ENCODE data around the gene MRC1.

MRC1 gene

GRCh38 chr10:17790651-17791050 is 18.5 kb upstream of the MRC1 start:
- no peak for DNase-seq (ENCODE audit: low read depth)
- no peak for TF ChIP-seq MAX (IDR thresholded peaks at IDR 0.05; ENCODE audit: low read depth, low read length)
- TF ChIP-seq MYC (IDR thresholded peaks at IDR 0.05; ENCODE audit: low read depth, low read length): no peak
- no peak for TF ChIP-seq POLR2A (IDR thresholded peaks at IDR 0.05; ENCODE audit: extremely low read depth, insufficient read length)
- no peak for TF ChIP-seq CTCF (IDR thresholded peaks at IDR 0.05; ENCODE audit: low read depth, low read length)

GRCh38 chr10:17792991-17793390 is 16.2 kb upstream of the MRC1 start:
- TF ChIP-seq POLR2A (IDR thresholded peaks at IDR 0.05; ENCODE audit: extremely low read depth, insufficient read length): no peak
- no peak for TF ChIP-seq MAX (IDR thresholded peaks at IDR 0.05; ENCODE audit: low read depth, low read length)
- no peak for TF ChIP-seq MYC (IDR thresholded peaks at IDR 0.05; ENCODE audit: low read depth, low read length)
- no peak for TF ChIP-seq CTCF (IDR thresholded peaks at IDR 0.05; ENCODE audit: low read depth, low read length)
- no peak overlapping the region for H3K4me3 ChIP-seq (ENCODE audit: low read depth, low read length)

More at GRCh38 chr10:17790651-17791050, 18.5 kb upstream of the MRC1 start:
- H3K4me3 ChIP-seq (ENCODE audit: low read depth, low read length): no peak overlapping the region

GRCh38 chr10:17793823-17794644 is 15.1 kb upstream of the MRC1 start:
- no peak for TF ChIP-seq MYC (IDR thresholded peaks at IDR 0.05; ENCODE audit: low read depth, low read length)
- no peak for TF ChIP-seq MAX (IDR thresholded peaks at IDR 0.05; ENCODE audit: low read depth, low read length)
- TF ChIP-seq POLR2A (IDR thresholded peaks at IDR 0.05; ENCODE audit: extremely low read depth, insufficient read length): no peak
- TF ChIP-seq CTCF (IDR thresholded peaks at IDR 0.05; ENCODE audit: low read depth, low read length): no peak
- DNase-seq (ENCODE audit: low read depth): no peak
- H3K4me3 ChIP-seq (ENCODE audit: low read depth, low read length): no peak overlapping the region

More at GRCh38 chr10:17792991-17793390, 16.2 kb upstream of the MRC1 start:
- DNase-seq (ENCODE audit: low read depth): no peak

- DNase-seq (ENCODE audit: low read depth): no peak
Observed at GRCh38 chr10:17795083-17795482, 14.1 kb upstream of the MRC1 start.

More at GRCh38 chr10:17795083-17795482, 14.1 kb upstream of the MRC1 start:
- H3K4me3 ChIP-seq (ENCODE audit: low read depth, low read length): no peak overlapping the region
- no peak for TF ChIP-seq POLR2A (IDR thresholded peaks at IDR 0.05; ENCODE audit: extremely low read depth, insufficient read length)
- no peak for TF ChIP-seq MAX (IDR thresholded peaks at IDR 0.05; ENCODE audit: low read depth, low read length)
- no peak for TF ChIP-seq CTCF (IDR thresholded peaks at IDR 0.05; ENCODE audit: low read depth, low read length)
- TF ChIP-seq MYC (IDR thresholded peaks at IDR 0.05; ENCODE audit: low read depth, low read length): no peak

Data from NB4 (cell line).